ENCODE data around the gene GPR137B.

GRCh38 chr1:236123563-236123962 lies 18.8 kb upstream of the GPR137B start:
- TF ChIP-seq POLR2A (conservative IDR thresholded peaks at IDR 0.05) (no peak), CTCF (IDR thresholded peaks at IDR 0.05 in 2 of 3, conservative IDR thresholded peaks at IDR 0.05 in 1 of 3; ENCODE audit: insufficient read depth in 2 of 3, low read depth in 1 of 3, low read length in 3 of 3) (no peak)

All from K562 (cell line).